Liver (tissue), 9 donors: ENCODE results near the gene ATP11A. TPM values are rescaled to one million over a fixed set of nuclear protein-coding genes. Genes with fewer than 3 reads are reported as not detected.

ENCODE experiments used
- DNase-seq: peaks from one replicate; pipeline ENCODE4 v3.0.0-alpha.2; 2017; ENCODE audit warnings: low spot score
- H3K27ac ChIP-seq, 2 donors: one replicate each; pipeline ENCODE4 v1.7.0; 2013; ENCODE audit warnings: inconsistent platforms in 2 of 2, low read length in 2 of 2, control low read depth in 1 of 2, low read depth in 1 of 2, mild to moderate bottlenecking in 1 of 2
- H3K27me3 ChIP-seq, 4 donors: one replicate each; pipeline versions ENCODE4 v1.6.1 to v1.7.0; 2013; ENCODE audit warnings: low read length in 3 of 4, inconsistent platforms in 1 of 4, mild to moderate bottlenecking in 1 of 4, moderate library complexity in 1 of 4; ENCODE audit not compliant: control insufficient read depth in 4 of 4, insufficient read depth in 4 of 4
- H3K36me3 ChIP-seq, 4 donors: one replicate each; pipeline versions ENCODE4 v1.6.1 to v1.7.0; 2013; ENCODE audit warnings: low read length in 3 of 4, mild to moderate bottlenecking in 3 of 4, low read depth in 1 of 4, moderate library complexity in 1 of 4; ENCODE audit not compliant: control insufficient read depth in 4 of 4, insufficient read depth in 3 of 4
- H3K4me1 ChIP-seq, 4 donors: one replicate each; pipeline versions ENCODE4 v1.6.1 to v1.7.0; 2013; ENCODE audit warnings: low read length in 3 of 4, mild to moderate bottlenecking in 3 of 4, moderate library complexity in 1 of 4; ENCODE audit not compliant: control insufficient read depth in 4 of 4, insufficient read depth in 4 of 4
- H3K4me3 ChIP-seq, 3 donors: one replicate each; pipeline versions ENCODE4 v1.6.1 to v1.7.0; 2013; ENCODE audit warnings: low read length in 3 of 3, control low read depth in 1 of 3, low read depth in 1 of 3, mild to moderate bottlenecking in 1 of 3
- H3K9ac ChIP-seq, 2 donors: one replicate each; pipeline ENCODE4 v1.7.0; 2013; ENCODE audit warnings: low read length in 2 of 2, mild to moderate bottlenecking in 2 of 2, moderate library complexity in 2 of 2, control low read depth in 1 of 2, low read depth in 1 of 2
- H3K9me3 ChIP-seq, 4 donors: one replicate each; pipeline versions ENCODE4 v1.6.1 to v1.7.0; 2013; ENCODE audit warnings: low read length in 3 of 4; ENCODE audit not compliant: control insufficient read depth in 4 of 4
- CTCF ChIP-seq: fragments of 150-350 bp; IDR thresholded peaks from 2 replicates; pipeline ENCODE4 v1.5.1; 2017; ENCODE audit warnings: improper control_type of control experiment, low read depth, low read length; ENCODE audit not compliant: missing input control
- EGR1 ChIP-seq, 2 donors: IDR thresholded peaks; 2 replicates each; pipeline ENCODE4 v1.6.1; 2016 to 2018; ENCODE audit warnings: antibody characterized with exemption in 2 of 2, low read depth in 2 of 2
- FOXA1 ChIP-seq: IDR thresholded peaks from 2 replicates; pipeline ENCODE4 v1.6.1; 2016; ENCODE audit warnings: antibody characterized with exemption
- FOXA2 ChIP-seq: IDR thresholded peaks from 2 replicates; pipeline ENCODE4 v1.6.1; 2016; ENCODE audit warnings: antibody characterized with exemption
- GABPA ChIP-seq, 2 donors: IDR thresholded peaks in 1 of 2; conservative IDR thresholded peaks in 1 of 2; 2 replicates each; pipeline ENCODE4 v1.6.1; 2016; ENCODE audit warnings: antibody characterized with exemption in 2 of 2, mild to moderate bottlenecking in 1 of 2, moderate library complexity in 1 of 2
- HNF4A ChIP-seq, 2 donors: conservative IDR thresholded peaks; 2 replicates each; pipeline ENCODE4 v1.6.1; 2016; ENCODE audit warnings: antibody characterized with exemption in 2 of 2, mild to moderate bottlenecking in 2 of 2
- HNF4G ChIP-seq: IDR thresholded peaks from 2 replicates; pipeline ENCODE4 v1.6.1; 2016; ENCODE audit warnings: antibody characterized with exemption
- JUND ChIP-seq, 2 donors: IDR thresholded peaks; 2 replicates each; pipeline ENCODE4 v1.6.1; 2016; ENCODE audit warnings: antibody characterized with exemption in 2 of 2
- NR2F2 ChIP-seq: IDR thresholded peaks from 2 replicates; pipeline ENCODE4 v1.6.1; 2016; ENCODE audit warnings: antibody characterized with exemption
- RAD21 ChIP-seq, 2 donors: IDR thresholded peaks; 2 replicates each; pipeline ENCODE4 v1.6.1; 2016; ENCODE audit warnings: antibody characterized with exemption in 2 of 2, mild to moderate bottlenecking in 2 of 2
- REST ChIP-seq: IDR thresholded peaks from 2 replicates; pipeline ENCODE4 v1.6.1; 2016; ENCODE audit warnings: antibody characterized with exemption, mild to moderate bottlenecking
- RXRA ChIP-seq, 2 donors: IDR thresholded peaks; 2 replicates each; pipeline ENCODE4 v1.6.1; 2017 to 2018; ENCODE audit warnings: antibody characterized with exemption in 2 of 2, mild to moderate bottlenecking in 1 of 2
- SP1 ChIP-seq: IDR thresholded peaks from 2 replicates; pipeline ENCODE4 v1.6.1; 2018; ENCODE audit warnings: antibody characterized with exemption, mild to moderate bottlenecking
- TAF1 ChIP-seq: conservative IDR thresholded peaks from 2 replicates; pipeline ENCODE4 v1.6.1; 2016; ENCODE audit warnings: antibody characterized with exemption, mild to moderate bottlenecking
- YY1 ChIP-seq: IDR thresholded peaks from 2 replicates; pipeline ENCODE4 v1.6.1; 2016; ENCODE audit warnings: antibody characterized with exemption, mild to moderate bottlenecking
- ZBTB33 ChIP-seq: IDR thresholded peaks from 2 replicates; pipeline ENCODE4 v1.6.1; 2016; ENCODE audit warnings: antibody characterized with exemption
- WGBS: extraction: QIAGEN DNeasy Blood & Tissue Kit; methylation state at CpG from one replicate; pipeline ENCODE4 v1.1.7; 2013; 5-methylcytosine and 5-hydroxymethylcytosine counted together
- polyA plus RNA-seq, 2 donors: library from polyadenylated mRNA; stranded (reverse) in 1 of 2; unstranded in 1 of 2; fragments of 200-250 nt in 1 of 2; fragments of >200 nt in 1 of 2; fragmentation: Nextera tagmentation in 1 of 2; extraction: Ambion mirVana in 1 of 2; gene quantifications; one replicate each; pipeline versions ENCODE4 v1.2.1 to v1.2.3, GENCODE V29; 2013 to 2015
- total RNA-seq, 2 donors: library from RNA; depleted of rRNA; stranded (reverse); fragments of >200 nt; gene quantifications; one replicate each; pipeline ENCODE4 v1.2.3, GENCODE V29; 2014
- TF ChIP-seq, protein P1 (sequence below): IDR thresholded peaks from 2 replicates; pipeline ENCODE4 v1.6.1; 2016; ENCODE audit warnings: antibody characterized with exemption
- TF ChIP-seq, protein P2 (sequence below): IDR thresholded peaks from 2 replicates; pipeline ENCODE4 v1.6.1; 2016; ENCODE audit warnings: antibody characterized with exemption
- donor health status: healthy.
- donor health status: healthy.
- donor health status: healthy.
- donor health status: healthy.
- donor health status: healthy.

The ATP11A gene
- total and polyA plus RNA-seq, 4 donors = 8.7 to 27.9 (median 13.8) TPM

GRCh38 chr13:112776354-112776753, 86.5 kb downstream of the ATP11A start:
- Histone ChIP-seq H3K4me1 (peaks cover 0 to 2% (median under 1%) of the 10 kb centered on the region in 4 donors), H3K36me3 (no peaks in the 10 kb centered on the region), H3K27ac (no peak overlapping the region), H3K9me3 (no peaks in the 10 kb centered on the region), H3K27me3 (no peaks in the 10 kb centered on the region), H3K9ac (no peak overlapping the region), H3K4me3 (no peak overlapping the region)
- TF ChIP-seq, protein P1, sequence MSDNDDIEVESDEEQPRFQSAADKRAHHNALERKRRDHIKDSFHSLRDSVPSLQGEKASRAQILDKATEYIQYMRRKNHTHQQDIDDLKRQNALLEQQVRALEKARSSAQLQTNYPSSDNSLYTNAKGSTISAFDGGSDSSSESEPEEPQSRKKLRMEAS = no peak
- TF ChIP-seq HNF4G = no peak
- no peak for TF ChIP-seq YY1
- TF ChIP-seq TAF1 = no peak
- no peak for TF ChIP-seq FOXA1
- TF ChIP-seq, protein P2, sequence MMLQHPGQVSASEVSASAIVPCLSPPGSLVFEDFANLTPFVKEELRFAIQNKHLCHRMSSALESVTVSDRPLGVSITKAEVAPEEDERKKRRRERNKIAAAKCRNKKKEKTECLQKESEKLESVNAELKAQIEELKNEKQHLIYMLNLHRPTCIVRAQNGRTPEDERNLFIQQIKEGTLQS = no peak
- no peak for TF ChIP-seq RXRA (IDR thresholded peaks at IDR 0.05)
- no peak for TF ChIP-seq JUND (IDR thresholded peaks at IDR 0.05)
- TF ChIP-seq SP1 = no peak
- TF ChIP-seq NR2F2 = no peak
- TF ChIP-seq GABPA (IDR thresholded peaks at IDR 0.05 in 1 of 2, conservative IDR thresholded peaks at IDR 0.05 in 1 of 2) = no peak
- TF ChIP-seq FOXA2 = no peak
- TF ChIP-seq ZBTB33 = no peak
- TF ChIP-seq REST = no peak
- TF ChIP-seq EGR1 (IDR thresholded peaks at IDR 0.05; ENCODE audit: low read depth in 2 of 2) = no peak
- no peak for TF ChIP-seq RAD21 (IDR thresholded peaks at IDR 0.05)
- TF ChIP-seq HNF4A (conservative IDR thresholded peaks at IDR 0.05) = no peak
- no peak for TF ChIP-seq CTCF
- 97% methylated on average over 9 of the region's 9 CpGs for WGBS
- no peak for DNase-seq
